ENCODE results near the gene PDZD2.

Gene PDZD2

GRCh38 chr5:31890046-31890445 is 251.1 kb downstream of the PDZD2 start:
- no peaks in the 10 kb centered on the region for H3K36me3 ChIP-seq (ENCODE audit: insufficient read depth, low read length)
- no peaks in the 10 kb centered on the region for H3K9me3 ChIP-seq (ENCODE audit: insufficient read depth, low read depth, low read length)
- no peaks in the 10 kb centered on the region for H3K9me2 ChIP-seq (replicated peaks; ENCODE audit: low read depth, low read length)
- no peak overlapping the region for H3K4me3 ChIP-seq (ENCODE audit: low read length, poor library complexity, severe bottlenecking)
- no peak overlapping the region for H2AFZ ChIP-seq (ENCODE audit: low read length)
- no peaks in the 10 kb centered on the region for H3K27me3 ChIP-seq (ENCODE audit: insufficient read depth, low read length, poor library complexity, severe bottlenecking)
- TF ChIP-seq EZH2phosphoT487 (IDR thresholded peaks at IDR 0.05; ENCODE audit: borderline replicate concordance) (no peak), CTCF (conservative IDR thresholded peaks at IDR 0.05; ENCODE audit: low read length) (no peak)
- H3K4me1 ChIP-seq (ENCODE audit: insufficient read depth, low read length, poor library complexity, severe bottlenecking) = no peaks in the 10 kb centered on the region
- no peak overlapping the region for H3K9ac ChIP-seq (ENCODE audit: low read depth, low read length, poor library complexity, severe bottlenecking)
- no peaks in the 10 kb centered on the region for H4K20me1 ChIP-seq (ENCODE audit: insufficient read depth, low read length, poor library complexity, severe bottlenecking)
- H3K79me2 ChIP-seq (ENCODE audit: insufficient read depth, low read length) = no peaks in the 10 kb centered on the region
- no peaks in the 10 kb centered on the region for H3F3A ChIP-seq (ENCODE audit: low read depth)
- H3K4me2 ChIP-seq (ENCODE audit: low read depth, low read length, poor library complexity, severe bottlenecking) = no peak overlapping the region

- TF ChIP-seq EZH2phosphoT487 (IDR thresholded peaks at IDR 0.05; ENCODE audit: borderline replicate concordance) (no peak), CTCF (conservative IDR thresholded peaks at IDR 0.05; ENCODE audit: low read length) (no peak)
- Histone ChIP-seq H3K9ac (ENCODE audit: low read depth, low read length, poor library complexity, severe bottlenecking) (no peak overlapping the region), H3K9me3 (ENCODE audit: insufficient read depth, low read depth, low read length) (no peaks in the 10 kb centered on the region), H3K4me1 (ENCODE audit: insufficient read depth, low read length, poor library complexity, severe bottlenecking) (no peaks in the 10 kb centered on the region), H4K20me1 (ENCODE audit: insufficient read depth, low read length, poor library complexity, severe bottlenecking) (no peaks in the 10 kb centered on the region), H3K36me3 (ENCODE audit: insufficient read depth, low read length) (no peaks in the 10 kb centered on the region), H2AFZ (ENCODE audit: low read length) (no peak overlapping the region), H3F3A (ENCODE audit: low read depth) (no peaks in the 10 kb centered on the region), H3K79me2 (ENCODE audit: insufficient read depth, low read length) (no peaks in the 10 kb centered on the region), H3K27me3 (ENCODE audit: insufficient read depth, low read length, poor library complexity, severe bottlenecking) (no peaks in the 10 kb centered on the region), H3K9me2 (replicated peaks; ENCODE audit: low read depth, low read length) (no peaks in the 10 kb centered on the region), H3K4me3 (ENCODE audit: low read length, poor library complexity, severe bottlenecking) (no peak overlapping the region), H3K4me2 (ENCODE audit: low read depth, low read length, poor library complexity, severe bottlenecking) (no peak overlapping the region)
These were observed 255.2 kb downstream of the PDZD2 start for GRCh38 chr5:31894141-31894540.

GRCh38 chr5:31895199-31895820 is 256.4 kb downstream of the PDZD2 start:
- H4K20me1 ChIP-seq (ENCODE audit: insufficient read depth, low read length, poor library complexity, severe bottlenecking) = no peaks in the 10 kb centered on the region
- H3F3A ChIP-seq (ENCODE audit: low read depth) = no peaks in the 10 kb centered on the region
- H3K4me3 ChIP-seq (ENCODE audit: low read length, poor library complexity, severe bottlenecking) = no peak overlapping the region
- H3K4me1 ChIP-seq (ENCODE audit: insufficient read depth, low read length, poor library complexity, severe bottlenecking) = no peaks in the 10 kb centered on the region
- no peaks in the 10 kb centered on the region for H3K36me3 ChIP-seq (ENCODE audit: insufficient read depth, low read length)
- TF ChIP-seq EZH2phosphoT487 (IDR thresholded peaks at IDR 0.05; ENCODE audit: borderline replicate concordance) (no peak), CTCF (conservative IDR thresholded peaks at IDR 0.05; ENCODE audit: low read length) (no peak)
- no peaks in the 10 kb centered on the region for H3K79me2 ChIP-seq (ENCODE audit: insufficient read depth, low read length)
- no peak overlapping the region for H3K4me2 ChIP-seq (ENCODE audit: low read depth, low read length, poor library complexity, severe bottlenecking)
- no peaks in the 10 kb centered on the region for H3K27me3 ChIP-seq (ENCODE audit: insufficient read depth, low read length, poor library complexity, severe bottlenecking)
- no peaks in the 10 kb centered on the region for H3K9me3 ChIP-seq (ENCODE audit: insufficient read depth, low read depth, low read length)
- no peak overlapping the region for H2AFZ ChIP-seq (ENCODE audit: low read length)
- no peak overlapping the region for H3K9ac ChIP-seq (ENCODE audit: low read depth, low read length, poor library complexity, severe bottlenecking)
- no peaks in the 10 kb centered on the region for H3K9me2 ChIP-seq (replicated peaks; ENCODE audit: low read depth, low read length)

Data from Loucy (cell line).